Measurements from ENCODE around the gene RNF17. TPM values are rescaled to one million over a fixed set of nuclear protein-coding genes. Genes with fewer than 3 reads are reported as not detected.

The RNF17 gene, protein sequence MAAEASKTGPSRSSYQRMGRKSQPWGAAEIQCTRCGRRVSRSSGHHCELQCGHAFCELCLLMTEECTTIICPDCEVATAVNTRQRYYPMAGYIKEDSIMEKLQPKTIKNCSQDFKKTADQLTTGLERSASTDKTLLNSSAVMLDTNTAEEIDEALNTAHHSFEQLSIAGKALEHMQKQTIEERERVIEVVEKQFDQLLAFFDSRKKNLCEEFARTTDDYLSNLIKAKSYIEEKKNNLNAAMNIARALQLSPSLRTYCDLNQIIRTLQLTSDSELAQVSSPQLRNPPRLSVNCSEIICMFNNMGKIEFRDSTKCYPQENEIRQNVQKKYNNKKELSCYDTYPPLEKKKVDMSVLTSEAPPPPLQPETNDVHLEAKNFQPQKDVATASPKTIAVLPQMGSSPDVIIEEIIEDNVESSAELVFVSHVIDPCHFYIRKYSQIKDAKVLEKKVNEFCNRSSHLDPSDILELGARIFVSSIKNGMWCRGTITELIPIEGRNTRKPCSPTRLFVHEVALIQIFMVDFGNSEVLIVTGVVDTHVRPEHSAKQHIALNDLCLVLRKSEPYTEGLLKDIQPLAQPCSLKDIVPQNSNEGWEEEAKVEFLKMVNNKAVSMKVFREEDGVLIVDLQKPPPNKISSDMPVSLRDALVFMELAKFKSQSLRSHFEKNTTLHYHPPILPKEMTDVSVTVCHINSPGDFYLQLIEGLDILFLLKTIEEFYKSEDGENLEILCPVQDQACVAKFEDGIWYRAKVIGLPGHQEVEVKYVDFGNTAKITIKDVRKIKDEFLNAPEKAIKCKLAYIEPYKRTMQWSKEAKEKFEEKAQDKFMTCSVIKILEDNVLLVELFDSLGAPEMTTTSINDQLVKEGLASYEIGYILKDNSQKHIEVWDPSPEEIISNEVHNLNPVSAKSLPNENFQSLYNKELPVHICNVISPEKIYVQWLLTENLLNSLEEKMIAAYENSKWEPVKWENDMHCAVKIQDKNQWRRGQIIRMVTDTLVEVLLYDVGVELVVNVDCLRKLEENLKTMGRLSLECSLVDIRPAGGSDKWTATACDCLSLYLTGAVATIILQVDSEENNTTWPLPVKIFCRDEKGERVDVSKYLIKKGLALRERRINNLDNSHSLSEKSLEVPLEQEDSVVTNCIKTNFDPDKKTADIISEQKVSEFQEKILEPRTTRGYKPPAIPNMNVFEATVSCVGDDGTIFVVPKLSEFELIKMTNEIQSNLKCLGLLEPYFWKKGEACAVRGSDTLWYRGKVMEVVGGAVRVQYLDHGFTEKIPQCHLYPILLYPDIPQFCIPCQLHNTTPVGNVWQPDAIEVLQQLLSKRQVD (N-terminal part only)
- under 1 TPM in 1 of 4 donors, not detected in 3; 0.23 TPM for total RNA-seq

- intact Hi-C loops (cut with DNase I; ENCODE audit: low total_unique reads) (no loop called here), in situ Hi-C loops (cut with MboI; ENCODE audit: low sequenced_read_pairs in 4 of 4) (no loop called here)
- Histone ChIP-seq H3K9me3 (no peaks in the 10 kb centered on the region), H3K4me1 (no peaks in the 10 kb centered on the region), H3K4me3 (no peak within 1 kb of the TSS), H3K36me3 (no peaks in the 10 kb centered on the region), H3K27ac (no peak within 1 kb of the TSS), H3K27me3 (no peaks in the 10 kb centered on the region)
- DNase-seq (no peak), ATAC-seq (no peak)
- TF ChIP-seq POLR2A (IDR thresholded peaks at IDR 0.05), result no peak
- TF ChIP-seq, protein P1, sequence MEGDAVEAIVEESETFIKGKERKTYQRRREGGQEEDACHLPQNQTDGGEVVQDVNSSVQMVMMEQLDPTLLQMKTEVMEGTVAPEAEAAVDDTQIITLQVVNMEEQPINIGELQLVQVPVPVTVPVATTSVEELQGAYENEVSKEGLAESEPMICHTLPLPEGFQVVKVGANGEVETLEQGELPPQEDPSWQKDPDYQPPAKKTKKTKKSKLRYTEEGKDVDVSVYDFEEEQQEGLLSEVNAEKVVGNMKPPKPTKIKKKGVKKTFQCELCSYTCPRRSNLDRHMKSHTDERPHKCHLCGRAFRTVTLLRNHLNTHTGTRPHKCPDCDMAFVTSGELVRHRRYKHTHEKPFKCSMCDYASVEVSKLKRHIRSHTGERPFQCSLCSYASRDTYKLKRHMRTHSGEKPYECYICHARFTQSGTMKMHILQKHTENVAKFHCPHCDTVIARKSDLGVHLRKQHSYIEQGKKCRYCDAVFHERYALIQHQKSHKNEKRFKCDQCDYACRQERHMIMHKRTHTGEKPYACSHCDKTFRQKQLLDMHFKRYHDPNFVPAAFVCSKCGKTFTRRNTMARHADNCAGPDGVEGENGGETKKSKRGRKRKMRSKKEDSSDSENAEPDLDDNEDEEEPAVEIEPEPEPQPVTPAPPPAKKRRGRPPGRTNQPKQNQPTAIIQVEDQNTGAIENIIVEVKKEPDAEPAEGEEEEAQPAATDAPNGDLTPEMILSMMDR (IDR thresholded peaks at IDR 0.05 in 4 of 5, conservative IDR thresholded peaks at IDR 0.05 in 1 of 5), result no peak
Observed at GRCh38 chr13:24763596-24764275, at the start of gene RNF17. RNF17 (plus strand) TSS chr13:24764169; CDS start chr13:24764204, 35 bp downstream.

- Histone ChIP-seq H3K4me1 (peaks cover 7 to 13% of the 10 kb centered on the region in 2 donors), H3K36me3 (no peaks in the 10 kb centered on the region), H3K9me3 (no peaks in the 10 kb centered on the region), H3K27ac (no peak overlapping the region), H3K4me3 (no peak overlapping the region), H3K27me3 (no peaks in the 10 kb centered on the region)
- intact Hi-C loops (cut with DNase I; ENCODE audit: low total_unique reads), result no loop called here
- TF ChIP-seq, protein P1 (IDR thresholded peaks at IDR 0.05 in 4 of 5, conservative IDR thresholded peaks at IDR 0.05 in 1 of 5), result no peak
- TF ChIP-seq POLR2A (IDR thresholded peaks at IDR 0.05), result no peak
- in situ Hi-C loops (cut with MboI; ENCODE audit: low sequenced_read_pairs in 4 of 4), result no loop called here
- no peak for ATAC-seq
- DNase-seq, result no peak
Observed at GRCh38 chr13:24716011-24716410, 48.0 kb upstream of the RNF17 start.

DNA sequence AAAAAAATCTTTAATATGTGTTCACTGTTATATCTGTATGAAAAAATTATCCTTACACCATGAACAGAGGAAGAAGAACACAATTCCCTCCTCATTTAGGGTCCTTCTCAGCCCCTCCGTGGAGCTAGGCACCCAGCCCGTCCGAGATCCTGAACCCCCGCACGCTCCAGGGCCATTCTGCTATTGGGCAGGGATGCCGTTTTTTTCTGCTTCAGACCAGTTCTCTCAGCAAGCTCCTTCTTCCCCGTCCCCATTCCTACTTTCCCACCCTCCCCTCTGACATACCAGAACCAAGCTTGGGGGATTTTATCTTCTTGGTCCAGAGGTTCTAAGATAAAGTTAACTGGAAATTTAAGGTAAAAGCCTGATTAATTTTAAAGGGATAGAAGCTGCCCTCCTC lies 47.5 kb upstream of the RNF17 start:
- intact Hi-C loops (cut with DNase I; ENCODE audit: low total_unique reads) (no loop called here), in situ Hi-C loops (cut with MboI; ENCODE audit: low sequenced_read_pairs in 4 of 4) (no loop called here)
- TF ChIP-seq POLR2A (IDR thresholded peaks at IDR 0.05), result no peak
- TF ChIP-seq, protein P1 (IDR thresholded peaks at IDR 0.05 in 4 of 5, conservative IDR thresholded peaks at IDR 0.05 in 1 of 5), result no peak
- Histone ChIP-seq H3K27me3 (no peaks in the 10 kb centered on the region), H3K36me3 (no peaks in the 10 kb centered on the region), H3K9me3 (no peaks in the 10 kb centered on the region), H3K27ac (no peak overlapping the region), H3K4me3 (no peak overlapping the region), H3K4me1 (peaks cover 7 to 13% of the 10 kb centered on the region in 2 donors)
- no peak for ATAC-seq
- no peak for DNase-seq

DNA sequence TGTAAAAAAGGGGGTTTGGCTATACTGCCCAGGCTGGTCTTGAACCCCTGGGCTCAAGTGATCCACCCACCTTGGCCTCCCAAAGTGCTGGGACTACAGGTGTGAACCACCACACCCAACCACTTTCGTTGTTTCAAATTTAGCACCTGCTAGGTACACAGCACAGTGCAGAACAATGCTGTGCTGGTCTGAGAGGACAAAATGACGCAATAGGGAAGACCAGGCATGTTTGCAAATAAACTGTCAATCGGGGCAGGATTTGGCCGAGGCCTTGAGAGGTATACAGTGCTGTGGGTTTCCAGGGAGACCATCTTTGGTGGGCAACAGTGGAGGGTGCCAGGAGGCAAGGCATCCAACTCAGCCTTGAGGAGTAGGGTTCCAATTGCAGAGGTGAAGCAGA lies 46.8 kb upstream of the RNF17 start:
- H3K27ac ChIP-seq, result no peak overlapping the region

More for the DNA sequence above, 46.8 kb upstream of the RNF17 start:
- intact Hi-C loops (cut with DNase I; ENCODE audit: low total_unique reads), result no loop called here
- TF ChIP-seq, protein P1 (IDR thresholded peaks at IDR 0.05 in 4 of 5, conservative IDR thresholded peaks at IDR 0.05 in 1 of 5), result no peak
- no peak for TF ChIP-seq POLR2A (IDR thresholded peaks at IDR 0.05)
- Histone ChIP-seq H3K4me1 (peaks cover 7 to 13% of the 10 kb centered on the region in 2 donors), H3K4me3 (no peak overlapping the region), H3K9me3 (no peaks in the 10 kb centered on the region), H3K27me3 (no peaks in the 10 kb centered on the region), H3K36me3 (no peaks in the 10 kb centered on the region)
- in situ Hi-C loops (cut with MboI; ENCODE audit: low sequenced_read_pairs in 4 of 4), result no loop called here
- ATAC-seq (no peak), DNase-seq (no peak)

Measured in gastrocnemius medialis (tissue), 4 donors.